AG04450 (cell line): ENCODE results near the gene TRIM47. TPM values are rescaled to one million over a fixed set of nuclear protein-coding genes. Genes with fewer than 3 reads are reported as not detected.

Experiments used
- CTCF ChIA-PET: fragments of 300-600, 350-600 bp; formaldehyde crosslinking; extraction: SDS; loops from one replicate; lab custom pipeline; 2022; ENCODE audit warnings: antibody characterized with exemption, inconsistent platforms; lab: Charles Lee
- POLR2A ChIA-PET: fragments of 350-600 bp; formaldehyde crosslinking; extraction: SDS; loops from one replicate; lab custom pipeline; 2021; ENCODE audit warnings: antibody characterized with exemption, inconsistent platforms; lab: Yijun Ruan, JAX
- DNase-seq: peaks from one replicate; pipeline ENCODE4 v3.0.0-alpha.2; 2011; ENCODE audit warnings: low read depth, low spot score
- H3K27ac ChIP-seq: one replicate; pipeline ENCODE4 v1.5.1; 2012; ENCODE audit warnings: low read depth, low read length, control low read depth
- H3K27me3 ChIP-seq: one replicate; pipeline ENCODE4 v1.6.0; 2012; ENCODE audit warnings: low read length; ENCODE audit not compliant: control insufficient read depth, insufficient read depth
- H3K4me3 ChIP-seq: 2 replicates; pipeline ENCODE4 v1.5.1; 2011; ENCODE audit warnings: mild to moderate bottlenecking, low read depth, low read length, control low read depth
- H3K9me3 ChIP-seq: 2 replicates; pipeline ENCODE4 v1.5.1; 2012; ENCODE audit warnings: low read length; ENCODE audit not compliant: control insufficient read depth, insufficient read depth
- polyA plus RNA-seq: library from polyadenylated mRNA; depleted of rRNA; stranded (reverse); fragments of >200 nt; gene quantifications from 2 replicates; pipeline ENCODE4 v1.2.3, GENCODE V29; 2011
- TF ChIP-seq, protein P1 (sequence below): IDR thresholded peaks from 2 replicates; pipeline ENCODE4 v1.5.1; 2011; ENCODE audit warnings: low read depth, low read length, control low read depth, inconsistent platforms

TRIM47 gene
- polyA plus RNA-seq, 1 experiment: 5.7 TPM

- H3K27me3 ChIP-seq: no peaks in the 10 kb centered on the region
- peak overlapping the region; percentile 2 for H3K27ac ChIP-seq
- TF ChIP-seq, protein P1, sequence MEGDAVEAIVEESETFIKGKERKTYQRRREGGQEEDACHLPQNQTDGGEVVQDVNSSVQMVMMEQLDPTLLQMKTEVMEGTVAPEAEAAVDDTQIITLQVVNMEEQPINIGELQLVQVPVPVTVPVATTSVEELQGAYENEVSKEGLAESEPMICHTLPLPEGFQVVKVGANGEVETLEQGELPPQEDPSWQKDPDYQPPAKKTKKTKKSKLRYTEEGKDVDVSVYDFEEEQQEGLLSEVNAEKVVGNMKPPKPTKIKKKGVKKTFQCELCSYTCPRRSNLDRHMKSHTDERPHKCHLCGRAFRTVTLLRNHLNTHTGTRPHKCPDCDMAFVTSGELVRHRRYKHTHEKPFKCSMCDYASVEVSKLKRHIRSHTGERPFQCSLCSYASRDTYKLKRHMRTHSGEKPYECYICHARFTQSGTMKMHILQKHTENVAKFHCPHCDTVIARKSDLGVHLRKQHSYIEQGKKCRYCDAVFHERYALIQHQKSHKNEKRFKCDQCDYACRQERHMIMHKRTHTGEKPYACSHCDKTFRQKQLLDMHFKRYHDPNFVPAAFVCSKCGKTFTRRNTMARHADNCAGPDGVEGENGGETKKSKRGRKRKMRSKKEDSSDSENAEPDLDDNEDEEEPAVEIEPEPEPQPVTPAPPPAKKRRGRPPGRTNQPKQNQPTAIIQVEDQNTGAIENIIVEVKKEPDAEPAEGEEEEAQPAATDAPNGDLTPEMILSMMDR: no peak
- H3K9me3 ChIP-seq: no peaks in the 10 kb centered on the region; the same call in 1 of the 2 replicates
- DNase-seq: no peak
- ChIA-PET CTCF (no interaction called here), POLR2A (interaction anchor here (0.6 kb wide), 1 partner anchor 79 kb away, joined by 3 read pairs; no protein-coding TSS in a partner anchor)
- no peak overlapping the region for H3K4me3 ChIP-seq
Observed at GRCh38 chr17:75893305-75894048, 15.1 kb upstream of the TRIM47 start.

GRCh38 chr17:75892556-75893224, 14.3 kb upstream of the TRIM47 start:
- ChIA-PET POLR2A (no interaction called here), CTCF (no interaction called here)
- no peak for DNase-seq
- Histone ChIP-seq H3K27ac (no peak overlapping the region), H3K27me3 (no peaks in the 10 kb centered on the region), H3K9me3 (no peaks in the 10 kb centered on the region; the same call in 1 of the 2 replicates), H3K4me3 (no peak overlapping the region)
- TF ChIP-seq, protein P1: no peak

GRCh38 chr17:75891605-75892555, 13.5 kb upstream of the TRIM47 start:
- POLR2A ChIA-PET: no interaction called here
- no peak for DNase-seq
- no peaks in the 10 kb centered on the region for H3K27me3 ChIP-seq
- TF ChIP-seq, protein P1: no peak
- H3K27ac ChIP-seq: no peak overlapping the region
- no peaks in the 10 kb centered on the region; the same call in 1 of the 2 replicates for H3K9me3 ChIP-seq
- CTCF ChIA-PET: no interaction called here
- no peak overlapping the region for H3K4me3 ChIP-seq

DNA sequence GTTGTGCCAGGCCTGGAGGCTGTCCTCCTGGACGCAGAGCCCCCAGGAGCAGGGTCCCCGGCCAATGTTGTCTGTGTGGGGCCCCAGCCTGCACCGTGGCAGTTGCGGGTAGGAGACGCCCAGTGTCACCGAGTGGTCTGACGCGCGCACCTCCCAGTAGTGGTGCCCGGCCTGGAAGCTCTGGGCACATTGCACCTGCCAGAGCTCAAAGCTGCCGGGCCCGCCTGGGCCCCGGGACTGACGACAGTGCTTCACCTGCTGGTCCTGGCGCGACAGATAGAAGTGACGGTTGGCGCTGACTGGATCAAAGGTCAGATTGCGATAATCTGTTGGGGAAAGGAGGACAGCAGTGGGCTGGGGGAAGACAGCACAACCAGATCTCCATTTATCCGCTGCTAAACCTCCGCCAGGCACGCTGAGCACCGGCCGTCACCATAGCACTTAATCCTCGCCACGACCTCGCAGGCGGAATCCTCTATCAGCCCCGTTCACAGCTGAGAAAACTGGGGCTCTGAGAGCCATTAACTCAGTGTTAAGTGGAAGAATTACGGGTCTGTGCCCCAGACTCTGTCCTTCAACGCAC, 12.7 kb upstream of the TRIM47 start:
- ChIA-PET CTCF (interaction anchor here (1.4 kb wide), 1 partner anchor 30 kb away, joined by 3 read pairs; no protein-coding TSS in a partner anchor), POLR2A (no interaction called here)
- no peak overlapping the region for H3K27ac ChIP-seq
- TF ChIP-seq, protein P1: no peak
- DNase-seq: no peak
- H3K9me3 ChIP-seq: no peaks in the 10 kb centered on the region; the same call in 1 of the 2 replicates
- no peaks in the 10 kb centered on the region for H3K27me3 ChIP-seq
- no peak overlapping the region for H3K4me3 ChIP-seq
